PC-9 (cell line): Measurements from ENCODE around the gene ACTR3C. TPM values are rescaled to one million over a fixed set of nuclear protein-coding genes. Genes with fewer than 3 reads are reported as not detected.
A peak's percentile ranks its signal among the peaks of the same experiment; 100 is the strongest.

ENCODE experiments used
- BruUV-seq: library from RNA; stranded (reverse); fragments of 400-500 nt; replicated peaks from 2 replicates; lab custom pipeline; 2021; lab: Mats Ljungman, UMichigan
- CTCF ChIA-PET: fragments of 300-600 bp; sonication (Branson Sonifier 250); formaldehyde crosslinking; loops from one replicate; lab custom pipeline; 2022; ENCODE audit warnings: antibody characterized with exemption; lab: Charles Lee
- POLR2A ChIA-PET: fragments of 300-600 bp; sonication (Branson Sonifier 250); formaldehyde crosslinking; loops from one replicate; lab custom pipeline; 2022; ENCODE audit warnings: antibody characterized with exemption; ENCODE audit not compliant: unreplicated experiment; lab: Charles Lee
- DNase-seq, 2 experiments: peaks; one replicate each; pipeline versions ENCODE4 v3.0.0 to v3.0.0-alpha.2; 2015 to 2022; ENCODE audit warnings: mixed read lengths in 1 of 2
- H2AFZ ChIP-seq: fragments of 200-600 bp; sonication (generic); 2 replicates; pipeline ENCODE4 v1.8.1; 2017; ENCODE audit warnings: antibody characterized with exemption
- H3F3A ChIP-seq: fragments of 200-600 bp; sonication (generic); 2 replicates; pipeline ENCODE4 v1.8.1; 2017; ENCODE audit warnings: antibody characterized with exemption, mild to moderate bottlenecking, low read depth; ENCODE audit not compliant: insufficient read depth
- H3K27ac ChIP-seq: fragments of 200-600 bp; sonication (generic); 2 replicates; pipeline ENCODE4 v1.6.1; 2016; ENCODE audit warnings: mixed run types
- H3K27me3 ChIP-seq: fragments of 200-600 bp; sonication (generic); 2 replicates; pipeline ENCODE4 v1.6.1; 2016; ENCODE audit warnings: low read depth, mixed run types; ENCODE audit not compliant: insufficient read depth
- H3K36me3 ChIP-seq: fragments of 200-600 bp; sonication (generic); 2 replicates; pipeline ENCODE4 v1.6.1; 2016; ENCODE audit warnings: low read depth, mixed run types
- H3K4me1 ChIP-seq: fragments of 200-600 bp; sonication (generic); replicated peaks from 2 replicates; pipeline ENCODE4 v1.6.1; 2016; ENCODE audit warnings: mixed run types; ENCODE audit not compliant: insufficient read depth
- H3K4me2 ChIP-seq: fragments of 200-600 bp; sonication (generic); 2 replicates; pipeline ENCODE4 v1.6.1; 2017; ENCODE audit warnings: mixed run types
- H3K4me3 ChIP-seq: fragments of 200-600 bp; sonication (generic); 2 replicates; pipeline ENCODE4 v1.6.1; 2016; ENCODE audit warnings: mixed run types
- H3K79me2 ChIP-seq: fragments of 200-600 bp; sonication (generic); 2 replicates; pipeline ENCODE4 v1.6.1; 2017; ENCODE audit warnings: low read depth, mixed run types
- H3K9me2 ChIP-seq: fragments of 200-600 bp; sonication (generic); 2 replicates; pipeline ENCODE4 v1.8.1; 2017; ENCODE audit warnings: mild to moderate bottlenecking; ENCODE audit not compliant: insufficient read depth
- H3K9me3 ChIP-seq: fragments of 200-600 bp; sonication (generic); 2 replicates; pipeline ENCODE4 v1.8.1; 2016; ENCODE audit warnings: low read depth; ENCODE audit not compliant: insufficient read depth
- H4K20me1 ChIP-seq: fragments of 200-600 bp; sonication (generic); 2 replicates; pipeline ENCODE4 v1.8.1; 2017; ENCODE audit not compliant: insufficient read depth
- CTCF ChIP-seq: fragments of 200-600 bp; sonication (generic); conservative IDR thresholded peaks from 2 replicates; pipeline ENCODE4 v1.6.1; 2017; ENCODE audit warnings: mixed run types, antibody characterized with exemption, mild to moderate bottlenecking, moderate library complexity
- EZH2 ChIP-seq: fragments of 200-600 bp; sonication (generic); IDR thresholded peaks from 2 replicates; pipeline ENCODE4 v1.8.0; 2017; ENCODE audit warnings: antibody characterized with exemption, low read depth
- intact Hi-C: fragments of 100-400 bp; cut with micrococcal nuclease; formaldehyde crosslinking; loops from one replicate; pipeline ENCODE4 v1.10.0; 2022; ENCODE audit not compliant: unreplicated experiment
- total RNA-seq: library from RNA; stranded (reverse); gene quantifications from 2 replicates; pipeline ENCODE4 v1.2.3, GENCODE V29; 2021

Gene ACTR3C
- total RNA-seq, 1 experiment from 2014 or later, result 34.5 TPM

GRCh38 chr7:150371131-150371995, 48.0 kb upstream of the ACTR3C start:
- POLR2A ChIA-PET, result no interaction called here
- Histone ChIP-seq H3K27me3 (no peaks in the 10 kb centered on the region), H4K20me1 (peaks cover 34% of the 10 kb centered on the region), H3K9me2 (no peaks in the 10 kb centered on the region), H3K4me2 (peak overlapping the region; percentile 100; the same call in 1 of the 2 replicates), H3F3A (peaks cover 51% of the 10 kb centered on the region), H3K4me1 (peaks cover 31% of the 10 kb centered on the region), H2AFZ (no peak overlapping the region), H3K4me3 (no peak overlapping the region), H3K27ac (no peak overlapping the region), H3K9me3 (no peaks in the 10 kb centered on the region), H3K36me3 (peaks cover 23% of the 10 kb centered on the region), H3K79me2 (peaks cover 55% of the 10 kb centered on the region)
- TF ChIP-seq EZH2 (no peak), CTCF (no peak)
- CTCF ChIA-PET, result interaction anchor here (0.6 kb wide), 1 partner anchor 29 kb away, joined by 6 read pairs; no protein-coding TSS in a partner anchor
- BruUV-seq, result no TSS peak
- intact Hi-C loops, result no loop called here
- DNase-seq, result no peak

- Histone ChIP-seq H3F3A (peaks cover 45% of the 10 kb centered on the region), H3K4me2 (peak overlapping the region; percentile 100), H4K20me1 (peaks cover 34% of the 10 kb centered on the region), H3K27me3 (no peaks in the 10 kb centered on the region), H3K79me2 (peaks cover 55% of the 10 kb centered on the region), H3K36me3 (peaks cover 23% of the 10 kb centered on the region), H3K27ac (no peak overlapping the region), H3K4me3 (peak overlapping the region; percentile 94), H3K9me2 (no peaks in the 10 kb centered on the region), H3K9me3 (no peaks in the 10 kb centered on the region), H2AFZ (no peak overlapping the region), H3K4me1 (peaks cover 37% of the 10 kb centered on the region)
- TF ChIP-seq EZH2 (no peak), CTCF (no peak)
- DNase-seq, result no peak
- CTCF ChIA-PET, result no interaction called here
- BruUV-seq, result no TSS peak
- intact Hi-C loops, result no loop called here
- POLR2A ChIA-PET, result no interaction called here
These were observed 47.3 kb upstream of the ACTR3C start for GRCh38 chr7:150370612-150371071.

- Histone ChIP-seq H3K36me3 (peaks cover 23% of the 10 kb centered on the region), H3K9me2 (no peaks in the 10 kb centered on the region), H3K9me3 (no peaks in the 10 kb centered on the region), H4K20me1 (peaks cover 34% of the 10 kb centered on the region), H3F3A (peaks cover 40% of the 10 kb centered on the region), H3K4me2 (peak overlapping the region; percentile 100), H3K4me3 (peak overlapping the region; percentile 94), H3K27me3 (no peaks in the 10 kb centered on the region), H3K4me1 (peaks cover 37% of the 10 kb centered on the region), H3K79me2 (peaks cover 55% of the 10 kb centered on the region), H2AFZ (no peak overlapping the region), H3K27ac (peak overlapping the region; percentile 97)
- TF ChIP-seq EZH2 (no peak), CTCF (no peak)
- TSS peak; percentile 18 for BruUV-seq
- CTCF ChIA-PET, result interaction anchor here (0.6 to 1.1 kb wide), 2 partner anchors 14 to 17 kb away, joined by 5 read pairs; no protein-coding TSS in a partner anchor
- no peak for DNase-seq
- POLR2A ChIA-PET, result no interaction called here
- intact Hi-C loops, result loop anchor here (2.0 kb wide), 1 partner anchor 47 kb away; the partner anchor contains the start of genes ACTR3C and LRRC61
These were observed 46.6 kb upstream of the ACTR3C start for GRCh38 chr7:150369748-150370501.
